ENCODE data around the gene VWA8.

GRCh38 chr13:41756198-41756880 is 204.6 kb downstream of the VWA8 start:
- TF ChIP-seq CTCF (IDR thresholded peaks at IDR 0.05; ENCODE audit: low read depth, low read length, poor library complexity, severe bottlenecking) (no peak), EZH2phosphoT487 (IDR thresholded peaks at IDR 0.05; ENCODE audit: borderline replicate concordance, low read length) (no peak)
